IMR-90 (cell line): Measurements from ENCODE around the gene STX18. TPM values are rescaled to one million over a fixed set of nuclear protein-coding genes. Genes with fewer than 3 reads are reported as not detected.

Experiments
- ATAC-seq: fragments of 200-7000 bp; cut with Tn5 transposase; 2 replicates; pipeline ENCODE4 v1.9.1; 2020; ENCODE audit warnings: low read depth, mild to moderate bottlenecking, moderate library complexity
- BruUV-seq: library from RNA; stranded (reverse); fragments of 400-500 nt; replicated peaks from 2 replicates; lab custom pipeline; 2021; lab: Mats Ljungman, UMichigan
- CTCF ChIA-PET: fragments of 300-600 bp; formaldehyde crosslinking; extraction: SDS; loops from one replicate; lab custom pipeline; 2021; ENCODE audit warnings: antibody characterized with exemption; lab: Yijun Ruan, JAX
- POLR2A ChIA-PET: fragments of 300-600 bp; sonication (Branson Sonifier 250); formaldehyde crosslinking; loops from one replicate; lab custom pipeline; 2022; ENCODE audit warnings: antibody characterized with exemption; ENCODE audit not compliant: unreplicated experiment; lab: Charles Lee
- DNase-seq: peaks from one replicate; pipeline ENCODE4 v3.0.0; 2013
- H2AFZ ChIP-seq: replicated peaks from 2 replicates; pipeline ENCODE3; 2013; ENCODE audit warnings: low read length, mild to moderate bottlenecking; ENCODE audit not compliant: poor library complexity
- H2AK5ac ChIP-seq: 2 replicates; pipeline ENCODE4 v1.6.1; 2013; ENCODE audit warnings: low read depth, low read length, inconsistent platforms
- H2AK9ac ChIP-seq: replicated peaks from 2 replicates; pipeline ENCODE3; 2013; ENCODE audit warnings: mild to moderate bottlenecking, low read depth, low read length, moderate library complexity; ENCODE audit not compliant: poor library complexity
- H2BK120ac ChIP-seq: 2 replicates; pipeline ENCODE4 v1.6.1; 2013; ENCODE audit warnings: low read depth, low read length, inconsistent platforms
- H2BK15ac ChIP-seq: 3 replicates; pipeline ENCODE4 v1.6.1; 2013; ENCODE audit warnings: low read depth, low read length, inconsistent platforms
- H2BK20ac ChIP-seq: 2 replicates; pipeline ENCODE4 v1.6.1; 2013; ENCODE audit warnings: low read depth, mild to moderate bottlenecking, inconsistent platforms, low read length, moderate library complexity
- H2BK5ac ChIP-seq: 2 replicates; pipeline ENCODE4 v1.6.1; 2013; ENCODE audit warnings: mild to moderate bottlenecking, low read depth, low read length, inconsistent platforms; ENCODE audit not compliant: poor library complexity, severe bottlenecking
- H3K14ac ChIP-seq: replicated peaks from 2 replicates; pipeline ENCODE4 v1.6.1; 2013; ENCODE audit warnings: low read depth, low read length, inconsistent platforms
- H3K18ac ChIP-seq: 2 replicates; pipeline ENCODE4 v1.6.1; 2013; ENCODE audit warnings: low read depth, low read length, control low read depth
- H3K23ac ChIP-seq: 2 replicates; pipeline ENCODE4 v1.6.1; 2013; ENCODE audit warnings: low read depth, low read length, inconsistent platforms
- H3K27ac ChIP-seq: 2 replicates; pipeline ENCODE4 v1.5.1; 2013; ENCODE audit warnings: mild to moderate bottlenecking, control low read depth, low read length; ENCODE audit not compliant: insufficient read depth
- H3K27me3 ChIP-seq: 2 replicates; pipeline ENCODE4 v1.6.1; 2013; ENCODE audit warnings: low read length; ENCODE audit not compliant: control insufficient read depth, insufficient read depth
- H3K36me3 ChIP-seq: 2 replicates; pipeline ENCODE4 v1.6.1; 2013; ENCODE audit warnings: low read length, mixed read lengths; ENCODE audit not compliant: control insufficient read depth, insufficient read depth
- H3K4ac ChIP-seq: 2 replicates; pipeline ENCODE4 v1.6.1; 2013; ENCODE audit warnings: low read depth, low read length, inconsistent platforms
- H3K4me1 ChIP-seq: 2 replicates; pipeline ENCODE4 v1.6.1; 2013; ENCODE audit warnings: low read length, mixed read lengths; ENCODE audit not compliant: control insufficient read depth, insufficient read depth
- H3K4me2 ChIP-seq: 2 replicates; pipeline ENCODE4 v1.6.1; 2013; ENCODE audit warnings: low read depth, mild to moderate bottlenecking, control low read depth, low read length, moderate library complexity
- H3K4me3 ChIP-seq: 2 replicates; pipeline ENCODE4 v1.5.1; 2013; ENCODE audit warnings: low read depth, mild to moderate bottlenecking, control low read depth, low read length, moderate library complexity; ENCODE audit not compliant: insufficient read depth
- H3K56ac ChIP-seq: 2 replicates; pipeline ENCODE4 v1.6.1; 2013; ENCODE audit warnings: low read length, inconsistent platforms; ENCODE audit not compliant: insufficient read depth; ENCODE audit errors: extremely low read depth
- H3K79me1 ChIP-seq, 2 experiments: 2 replicates each; pipeline ENCODE4 v1.6.1; 2013; ENCODE audit warnings: low read length in 2 of 2, inconsistent platforms in 1 of 2, low read depth in 1 of 2
- H3K9ac ChIP-seq: 2 replicates; pipeline ENCODE4 v1.6.1; 2013; ENCODE audit warnings: low read depth, low read length, control low read depth
- H3K9me1 ChIP-seq: 2 replicates; pipeline ENCODE4 v1.6.1; 2013; ENCODE audit warnings: low read length, inconsistent platforms; ENCODE audit not compliant: insufficient read depth
- H3K9me3 ChIP-seq: 2 replicates; pipeline ENCODE4 v1.6.1; 2013; ENCODE audit warnings: low read length; ENCODE audit not compliant: control insufficient read depth, insufficient read depth
- H4K20me1 ChIP-seq: 2 replicates; pipeline ENCODE4 v1.6.1; 2013; ENCODE audit warnings: low read length, inconsistent platforms; ENCODE audit not compliant: insufficient read depth
- H4K5ac ChIP-seq: 2 replicates; pipeline ENCODE4 v1.6.1; 2013; ENCODE audit warnings: mild to moderate bottlenecking, low read depth, low read length, control low read depth
- H4K8ac ChIP-seq, 2 experiments: 2 replicates each; pipeline ENCODE4 v1.6.1; 2013; ENCODE audit warnings: low read depth in 2 of 2, low read length in 2 of 2, control low read depth in 1 of 2, inconsistent platforms in 1 of 2
- H4K91ac ChIP-seq: 2 replicates; pipeline ENCODE4 v1.6.1; 2013; ENCODE audit warnings: low read depth, low read length, inconsistent platforms; ENCODE audit not compliant: insufficient read depth
- BHLHE40 ChIP-seq: fragments of 150-350 bp; IDR thresholded peaks from 2 replicates; pipeline ENCODE4 v1.6.1; 2016; ENCODE audit warnings: mild to moderate bottlenecking, low read depth, low read length
- CEBPB ChIP-seq: IDR thresholded peaks from 2 replicates; pipeline ENCODE4 v1.6.1; 2012; ENCODE audit warnings: low read depth, low read length, improper control_type of control experiment
- CHD1 ChIP-seq: IDR thresholded peaks from 2 replicates; pipeline ENCODE4 v1.6.1; 2012; ENCODE audit warnings: low read depth, low read length, improper control_type of control experiment
- FOS ChIP-seq: fragments of 150-350 bp; IDR thresholded peaks from 2 replicates; pipeline ENCODE4 v1.6.1; 2016; ENCODE audit warnings: low read depth, low read length
- MAFK ChIP-seq: IDR thresholded peaks from 2 replicates; pipeline ENCODE4 v1.6.1; 2012; ENCODE audit warnings: low read depth, low read length, improper control_type of control experiment
- MAZ ChIP-seq: IDR thresholded peaks from 2 replicates; pipeline ENCODE4 v1.6.1; 2012; ENCODE audit warnings: low read depth, mild to moderate bottlenecking, low read length, improper control_type of control experiment, moderate library complexity, borderline replicate concordance
- MXI1 ChIP-seq: IDR thresholded peaks from 2 replicates; pipeline ENCODE4 v1.6.1; 2012; ENCODE audit warnings: low read depth, mild to moderate bottlenecking, low read length, moderate library complexity, borderline replicate concordance
- NFE2L2 ChIP-seq: fragments of 150-350 bp; IDR thresholded peaks from 2 replicates; pipeline ENCODE4 v1.6.1; 2016; ENCODE audit warnings: low read depth, mild to moderate bottlenecking, low read length
- POLR2A ChIP-seq: IDR thresholded peaks from 2 replicates; pipeline ENCODE4 v1.6.1; 2012; ENCODE audit warnings: mild to moderate bottlenecking, low read depth, low read length
- RAD21 ChIP-seq: IDR thresholded peaks from 2 replicates; pipeline ENCODE4 v1.6.1; 2012; ENCODE audit warnings: low read length, improper control_type of control experiment
- RCOR1 ChIP-seq: IDR thresholded peaks from 2 replicates; pipeline ENCODE4 v1.6.1; 2012; ENCODE audit warnings: mild to moderate bottlenecking, low read length, improper control_type of control experiment; ENCODE audit not compliant: insufficient replicate concordance
- RFX5 ChIP-seq: IDR thresholded peaks from 2 replicates; pipeline ENCODE4 v1.8.0; 2012; ENCODE audit warnings: low read depth, mild to moderate bottlenecking, low read length, moderate library complexity
- SMC3 ChIP-seq: fragments of 150-350 bp; IDR thresholded peaks from 2 replicates; pipeline ENCODE4 v1.6.1; 2016; ENCODE audit warnings: low read depth, mild to moderate bottlenecking, antibody characterized with exemption, low read length, moderate library complexity
- WGBS, 2 experiments: methylation state at CpG; one replicate each; pipeline versions ENCODE4 v1.1.5 to v1.1.7; 2013; ENCODE audit warnings: missing lambda C conversion rate in 2 of 2; ENCODE audit not compliant: insufficient read length in 1 of 2; ENCODE audit errors: extremely low coverage in 2 of 2; 5-methylcytosine and 5-hydroxymethylcytosine counted together
- dilution Hi-C: fragments of 300-500 bp; cut with HindIII; formaldehyde crosslinking; loops from one replicate; pipeline ENCODE4 v1.14.3; 2018; ENCODE audit warnings: low sequenced_read_pairs; ENCODE audit not compliant: unreplicated experiment
- in situ Hi-C: fragments of 300-500 bp; cut with MboI; formaldehyde crosslinking; loops from 3 replicates; pipeline ENCODE4 v1.14.3; 2019; ENCODE audit warnings: low sequenced_read_pairs, inconsistent platforms, mixed read lengths
- intact Hi-C: fragments of 100-400 bp; cut with micrococcal nuclease; formaldehyde crosslinking; loops from 2 replicates; pipeline ENCODE4 v1.10.0; 2022
- polyA plus RNA-seq, 3 experiments: library from polyadenylated mRNA; depleted of rRNA; stranded (reverse); fragments of >200 nt; gene quantifications; 2 replicates each; pipeline ENCODE4 v1.2.3, GENCODE V29; 2012; ENCODE audit warnings: low replicate concordance in 1 of 3
- total RNA-seq: library from RNA; depleted of rRNA; stranded (reverse); fragments of >200 nt; gene quantifications from 2 replicates; pipeline ENCODE4 v1.2.3, GENCODE V29; 2012
- TF ChIP-seq, protein P1 (sequence below): conservative IDR thresholded peaks from 2 replicates; pipeline ENCODE4 v1.5.1; 2012; ENCODE audit warnings: mild to moderate bottlenecking, low read depth, low read length, improper control_type of control experiment
- TF ChIP-seq, protein P2 (sequence below): fragments of 150-350 bp; IDR thresholded peaks from 2 replicates; pipeline ENCODE4 v1.6.1; 2016; ENCODE audit warnings: low read depth, mild to moderate bottlenecking, low read length, moderate library complexity, borderline replicate concordance
- TF ChIP-seq, protein P3 (sequence below): fragments of 150-350 bp; IDR thresholded peaks from 2 replicates; pipeline ENCODE4 v1.6.1; 2017; ENCODE audit warnings: mild to moderate bottlenecking, antibody characterized with exemption, low read length, low read depth

The STX18 gene
- total and polyA plus RNA-seq, 2 of the 4 experiments (the other 2 are of a cell fraction): 20.1 to 23.4 TPM

DNA sequence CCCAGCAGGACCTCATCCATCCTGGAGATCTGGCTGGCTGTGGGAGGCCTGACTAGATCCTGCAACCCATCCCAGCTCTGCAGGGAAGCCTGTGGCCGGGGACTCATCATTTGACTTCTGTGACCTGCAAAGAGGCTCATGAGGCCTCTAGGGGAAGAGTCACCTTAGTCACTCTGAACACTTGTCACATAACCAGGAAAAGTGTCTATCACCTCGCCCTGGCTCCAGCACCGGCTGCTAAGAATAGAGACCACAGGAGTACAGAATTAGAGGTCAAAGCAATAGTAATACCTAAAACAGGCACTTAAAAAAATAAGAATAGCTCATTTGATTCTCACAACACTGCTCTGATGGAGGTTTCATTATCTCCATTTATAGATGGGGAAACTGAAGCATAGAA, 158.8 kb downstream of the STX18 start:
- Histone ChIP-seq H2BK120ac (no peak overlapping the region), H3K9me1 (no peaks in the 10 kb centered on the region), H2BK5ac (no peak overlapping the region), H3K9me3 (no peaks in the 10 kb centered on the region), H3K18ac (no peak overlapping the region), H3K56ac (no peak overlapping the region), H3K27me3 (peaks cover 76% of the 10 kb centered on the region), H4K20me1 (no peaks in the 10 kb centered on the region; the same call in 1 of the 2 replicates), H3K36me3 (no peaks in the 10 kb centered on the region), H3K4me1 (peaks cover 4% of the 10 kb centered on the region; the same call in 1 of the 2 replicates), H3K14ac (no peak overlapping the region), H2AK9ac (no peak overlapping the region), H2BK15ac (no peak overlapping the region), H3K79me1 (no peaks in the 10 kb centered on the region), H4K91ac (no peak overlapping the region), H2BK20ac (no peak overlapping the region), H3K27ac (no peak overlapping the region), H4K8ac (no peak overlapping the region), H4K5ac (no peak overlapping the region), H3K23ac (no peak overlapping the region), H3K4me3 (no peak overlapping the region), H3K9ac (no peak overlapping the region), H3K4me2 (no peak overlapping the region), H2AFZ (no peak overlapping the region), H3K4ac (no peak overlapping the region), H2AK5ac (no peak overlapping the region)
- dilution Hi-C loops: no loop called here
- POLR2A ChIA-PET: interaction anchor here (0.6 kb wide), 1 partner anchor 79 kb away, joined by 6 read pairs; no protein-coding TSS in a partner anchor
- CTCF ChIA-PET: no interaction called here
- in situ Hi-C loops: no loop called here
- no peak for TF ChIP-seq CHD1
- TF ChIP-seq, protein P1, sequence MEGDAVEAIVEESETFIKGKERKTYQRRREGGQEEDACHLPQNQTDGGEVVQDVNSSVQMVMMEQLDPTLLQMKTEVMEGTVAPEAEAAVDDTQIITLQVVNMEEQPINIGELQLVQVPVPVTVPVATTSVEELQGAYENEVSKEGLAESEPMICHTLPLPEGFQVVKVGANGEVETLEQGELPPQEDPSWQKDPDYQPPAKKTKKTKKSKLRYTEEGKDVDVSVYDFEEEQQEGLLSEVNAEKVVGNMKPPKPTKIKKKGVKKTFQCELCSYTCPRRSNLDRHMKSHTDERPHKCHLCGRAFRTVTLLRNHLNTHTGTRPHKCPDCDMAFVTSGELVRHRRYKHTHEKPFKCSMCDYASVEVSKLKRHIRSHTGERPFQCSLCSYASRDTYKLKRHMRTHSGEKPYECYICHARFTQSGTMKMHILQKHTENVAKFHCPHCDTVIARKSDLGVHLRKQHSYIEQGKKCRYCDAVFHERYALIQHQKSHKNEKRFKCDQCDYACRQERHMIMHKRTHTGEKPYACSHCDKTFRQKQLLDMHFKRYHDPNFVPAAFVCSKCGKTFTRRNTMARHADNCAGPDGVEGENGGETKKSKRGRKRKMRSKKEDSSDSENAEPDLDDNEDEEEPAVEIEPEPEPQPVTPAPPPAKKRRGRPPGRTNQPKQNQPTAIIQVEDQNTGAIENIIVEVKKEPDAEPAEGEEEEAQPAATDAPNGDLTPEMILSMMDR: no peak
- no peak for TF ChIP-seq BHLHE40
- TF ChIP-seq MXI1: no peak
- no peak for TF ChIP-seq CEBPB
- TF ChIP-seq RAD21: no peak
- TF ChIP-seq SMC3: no peak
- no peak for TF ChIP-seq FOS
- TF ChIP-seq NFE2L2: no peak
- no peak for TF ChIP-seq RCOR1
- TF ChIP-seq RFX5: no peak
- no peak for TF ChIP-seq MAZ
- TF ChIP-seq, protein P2, sequence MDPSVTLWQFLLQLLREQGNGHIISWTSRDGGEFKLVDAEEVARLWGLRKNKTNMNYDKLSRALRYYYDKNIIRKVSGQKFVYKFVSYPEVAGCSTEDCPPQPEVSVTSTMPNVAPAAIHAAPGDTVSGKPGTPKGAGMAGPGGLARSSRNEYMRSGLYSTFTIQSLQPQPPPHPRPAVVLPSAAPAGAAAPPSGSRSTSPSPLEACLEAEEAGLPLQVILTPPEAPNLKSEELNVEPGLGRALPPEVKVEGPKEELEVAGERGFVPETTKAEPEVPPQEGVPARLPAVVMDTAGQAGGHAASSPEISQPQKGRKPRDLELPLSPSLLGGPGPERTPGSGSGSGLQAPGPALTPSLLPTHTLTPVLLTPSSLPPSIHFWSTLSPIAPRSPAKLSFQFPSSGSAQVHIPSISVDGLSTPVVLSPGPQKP: no peak
- TF ChIP-seq POLR2A: no peak
- no peak for TF ChIP-seq MAFK
- TF ChIP-seq, protein P3, sequence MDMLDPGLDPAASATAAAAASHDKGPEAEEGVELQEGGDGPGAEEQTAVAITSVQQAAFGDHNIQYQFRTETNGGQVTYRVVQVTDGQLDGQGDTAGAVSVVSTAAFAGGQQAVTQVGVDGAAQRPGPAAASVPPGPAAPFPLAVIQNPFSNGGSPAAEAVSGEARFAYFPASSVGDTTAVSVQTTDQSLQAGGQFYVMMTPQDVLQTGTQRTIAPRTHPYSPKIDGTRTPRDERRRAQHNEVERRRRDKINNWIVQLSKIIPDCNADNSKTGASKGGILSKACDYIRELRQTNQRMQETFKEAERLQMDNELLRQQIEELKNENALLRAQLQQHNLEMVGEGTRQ: no peak
- WGBS, 2 experiments: no CpG with 5 or more reads among the region's 3 CpGs
- BruUV-seq: no TSS peak
- ATAC-seq (no peak), DNase-seq (no peak)
- intact Hi-C loops: no loop called here
